Osteoblast (primary cell): ENCODE measurements around the gene ENOX1. TPM values are rescaled to one million over a fixed set of nuclear protein-coding genes. Genes with fewer than 3 reads are reported as not detected.

Source experiments
- DNase-seq: peaks from one replicate; pipeline ENCODE4 v3.0.0; 2011; ENCODE audit warnings: low spot score, mixed read lengths; ENCODE audit not compliant: insufficient read length; ENCODE audit errors: missing footprints
- H2AFZ ChIP-seq: 2 replicates; pipeline ENCODE4 v1.6.0; 2011; ENCODE audit warnings: mild to moderate bottlenecking, low read length
- H3K27ac ChIP-seq: 2 replicates; pipeline ENCODE4 v1.5.1; 2011; ENCODE audit warnings: mild to moderate bottlenecking, low read depth, low read length, moderate library complexity
- H3K27me3 ChIP-seq: 2 replicates; pipeline ENCODE4 v1.6.0; 2012; ENCODE audit warnings: mild to moderate bottlenecking, control low read depth, inconsistent platforms, low read length, moderate library complexity; ENCODE audit not compliant: insufficient read depth
- H3K36me3 ChIP-seq: 2 replicates; pipeline ENCODE4 v1.5.1; 2011; ENCODE audit warnings: mild to moderate bottlenecking, low read length, control low read depth, moderate library complexity; ENCODE audit not compliant: insufficient read depth
- H3K4me1 ChIP-seq: 2 replicates; pipeline ENCODE4 v1.5.1; 2011; ENCODE audit warnings: mild to moderate bottlenecking, low read length, control low read depth, moderate library complexity; ENCODE audit not compliant: insufficient read depth
- H3K4me2 ChIP-seq: 2 replicates; pipeline ENCODE4 v1.6.0; 2011; ENCODE audit warnings: mild to moderate bottlenecking, low read length; ENCODE audit not compliant: insufficient read depth
- H3K4me3 ChIP-seq: fragments of 200-600 bp; sonication (generic); 3 replicates; pipeline ENCODE4 v1.5.1; 2012; ENCODE audit warnings: mild to moderate bottlenecking, low read length, inconsistent platforms; ENCODE audit not compliant: insufficient read depth
- H3K79me2 ChIP-seq: 2 replicates; pipeline ENCODE4 v1.6.0; 2012; ENCODE audit warnings: mild to moderate bottlenecking, low read length, control low read depth, inconsistent platforms; ENCODE audit not compliant: insufficient read depth
- H3K9me3 ChIP-seq: 2 replicates; pipeline ENCODE4 v1.5.1; 2011; ENCODE audit warnings: low read depth, low read length, control low read depth
- H4K20me1 ChIP-seq: 2 replicates; pipeline ENCODE4 v1.6.0; 2012; ENCODE audit warnings: mild to moderate bottlenecking, low read length, control low read depth; ENCODE audit not compliant: insufficient read depth
- CTCF ChIP-seq: IDR thresholded peaks from 2 replicates; pipeline ENCODE4 v1.5.1; 2011; ENCODE audit warnings: mild to moderate bottlenecking, low read depth, low read length, moderate library complexity; ENCODE audit errors: extremely low read depth
- total RNA-seq: library from RNA; depleted of rRNA; stranded (reverse); fragments of >200 nt; gene quantifications from 2 replicates; pipeline ENCODE4 v1.2.3, GENCODE V29; 2012

Gene ENOX1
- total RNA-seq, 1 donor: 5.4 TPM

GRCh38 chr13:43223216-43223615 is 563.6 kb downstream of the ENOX1 start:
- H3K27me3 ChIP-seq: no peaks in the 10 kb centered on the region
- no peaks in the 10 kb centered on the region for H3K9me3 ChIP-seq
- H3K4me2 ChIP-seq: no peak overlapping the region
- H4K20me1 ChIP-seq: no peaks in the 10 kb centered on the region
- H3K27ac ChIP-seq: no peak overlapping the region
- DNase-seq: no peak
- no peak for TF ChIP-seq CTCF
- H3K79me2 ChIP-seq: no peaks in the 10 kb centered on the region
- H3K36me3 ChIP-seq: no peaks in the 10 kb centered on the region
- no peaks in the 10 kb centered on the region for H3K4me1 ChIP-seq
- H3K4me3 ChIP-seq: no peak overlapping the region
- no peak overlapping the region for H2AFZ ChIP-seq

DNA sequence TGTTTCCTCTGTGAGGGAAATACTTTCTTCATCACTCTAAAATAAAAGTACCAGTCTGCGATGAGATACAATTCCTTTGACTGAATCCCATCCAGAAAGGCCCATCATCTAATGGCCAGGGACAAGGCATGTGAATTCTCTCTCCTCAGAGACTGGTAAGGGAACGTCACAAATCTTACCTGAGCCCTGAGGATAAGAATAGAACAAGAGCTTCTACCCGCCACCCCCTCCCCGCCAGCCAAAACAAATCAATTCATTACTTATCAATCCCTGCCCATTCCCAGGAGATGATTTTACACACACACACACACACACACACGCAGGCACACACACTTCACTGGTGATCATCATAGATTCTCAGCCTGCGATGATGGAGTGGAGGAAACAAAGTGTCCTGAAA is 564.7 kb downstream of the ENOX1 start:
- Histone ChIP-seq H3K4me2 (no peak overlapping the region), H3K4me1 (no peaks in the 10 kb centered on the region), H3K27ac (no peak overlapping the region), H3K27me3 (no peaks in the 10 kb centered on the region), H2AFZ (no peak overlapping the region), H4K20me1 (no peaks in the 10 kb centered on the region), H3K9me3 (no peaks in the 10 kb centered on the region), H3K79me2 (no peaks in the 10 kb centered on the region), H3K4me3 (no peak overlapping the region), H3K36me3 (no peaks in the 10 kb centered on the region)
- no peak for DNase-seq
- TF ChIP-seq CTCF: no peak

GRCh38 chr13:43221611-43222010 is 565.2 kb downstream of the ENOX1 start:
- no peak for TF ChIP-seq CTCF
- Histone ChIP-seq H3K27ac (no peak overlapping the region), H2AFZ (no peak overlapping the region), H3K36me3 (no peaks in the 10 kb centered on the region), H3K4me2 (no peak overlapping the region), H4K20me1 (no peaks in the 10 kb centered on the region), H3K27me3 (no peaks in the 10 kb centered on the region), H3K9me3 (no peaks in the 10 kb centered on the region), H3K79me2 (no peaks in the 10 kb centered on the region), H3K4me3 (no peak overlapping the region), H3K4me1 (no peaks in the 10 kb centered on the region)
- DNase-seq: no peak

DNA sequence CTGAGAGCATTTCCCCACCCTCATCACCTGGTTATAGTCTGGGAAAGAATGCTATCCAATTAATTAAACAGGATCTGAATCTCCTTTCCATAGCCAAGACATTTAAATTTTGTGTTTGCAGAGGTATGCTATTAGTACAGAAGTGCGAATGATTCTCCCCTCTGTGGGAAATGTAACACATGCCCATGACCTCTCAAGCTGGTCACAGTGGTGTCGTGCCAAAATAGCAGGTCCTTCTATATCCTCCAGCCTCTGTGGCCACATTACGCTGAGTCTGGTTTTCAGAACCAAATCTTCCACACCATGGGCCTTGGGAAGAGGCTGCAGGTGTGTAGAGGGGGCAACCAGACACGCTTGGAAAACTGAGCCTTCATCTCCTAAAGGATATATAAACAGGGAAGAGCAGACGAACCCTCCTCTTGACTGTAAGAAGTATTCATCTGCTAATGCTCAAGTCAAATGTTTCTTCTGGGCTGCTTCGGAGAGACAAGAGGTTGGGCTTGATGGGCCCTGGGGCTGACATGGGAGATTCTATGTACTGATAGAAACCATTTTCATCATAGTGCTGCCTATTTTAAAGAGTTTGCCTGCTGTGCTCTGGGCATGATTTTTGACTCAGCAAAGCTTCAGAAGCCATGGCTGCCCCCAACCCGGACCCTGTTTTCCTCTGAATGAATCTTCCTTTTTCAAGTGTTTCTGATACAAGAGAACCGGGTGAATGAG is 565.7 kb downstream of the ENOX1 start:
- no peak overlapping the region for H3K27ac ChIP-seq
- H3K4me2 ChIP-seq: no peak overlapping the region
- H3K79me2 ChIP-seq: no peaks in the 10 kb centered on the region
- H3K4me3 ChIP-seq: no peak overlapping the region
- no peaks in the 10 kb centered on the region for H4K20me1 ChIP-seq
- H3K36me3 ChIP-seq: no peaks in the 10 kb centered on the region
- no peak overlapping the region for H2AFZ ChIP-seq
- no peak for TF ChIP-seq CTCF
- no peaks in the 10 kb centered on the region for H3K9me3 ChIP-seq
- no peak for DNase-seq
- no peaks in the 10 kb centered on the region for H3K27me3 ChIP-seq
- no peaks in the 10 kb centered on the region for H3K4me1 ChIP-seq
